Muscle of leg (tissue), 11 donors: ENCODE results near the gene RPTOR. TPM values are rescaled to one million over a fixed set of nuclear protein-coding genes. Genes with fewer than 3 reads are reported as not detected.

Experiments used
- DNase-seq: peaks from one replicate; pipeline ENCODE4 v3.0.0; 2013
- H3K27ac ChIP-seq: one replicate; pipeline ENCODE4 v1.5.1; 2013; ENCODE audit warnings: mild to moderate bottlenecking, low read length, control low read depth
- H3K27me3 ChIP-seq: one replicate; pipeline ENCODE4 v1.6.1; 2013; ENCODE audit warnings: low read length; ENCODE audit not compliant: control insufficient read depth, insufficient read depth
- H3K36me3 ChIP-seq: one replicate; pipeline ENCODE4 v1.6.1; 2013; ENCODE audit warnings: low read length; ENCODE audit not compliant: control insufficient read depth, insufficient read depth
- H3K4me1 ChIP-seq: one replicate; pipeline ENCODE4 v1.6.1; 2013; ENCODE audit warnings: low read length; ENCODE audit not compliant: control insufficient read depth, insufficient read depth
- H3K4me3 ChIP-seq: one replicate; pipeline ENCODE4 v1.5.1; 2013; ENCODE audit warnings: low read length, control low read depth
- H3K9me3 ChIP-seq: replicated peaks from 2 replicates; pipeline ENCODE4 v1.6.1; 2013; ENCODE audit warnings: low read depth, low read length; ENCODE audit not compliant: control insufficient read depth
- whole genome bisulfite sequencing: methylation state at CpG from one replicate; pipeline ENCODE4 v1.1.5; 2013; ENCODE audit warnings: missing lambda C conversion rate; ENCODE audit not compliant: insufficient coverage; 5-methylcytosine and 5-hydroxymethylcytosine counted together
- polyA plus RNA-seq, 8 donors: library from polyadenylated mRNA; unstranded; fragments of 120-200 nt; gene quantifications; one replicate each; pipeline versions ENCODE4 v1.2.1 to v1.2.3, GENCODE V29; 2013; ENCODE audit warnings: inconsistent platforms in 1 of 8, low replicate concordance in 1 of 8; ENCODE audit not compliant: insufficient read length in 8 of 8, insufficient read depth in 1 of 8
- total RNA-seq: library from RNA; stranded (reverse); fragments of 120-200 nt; gene quantifications from one replicate; pipeline ENCODE4 v1.2.4, GENCODE V29; 2013

The RPTOR gene
- total and polyA plus RNA-seq, 9 donors, result 17.3 to 23.7 (median 20.0) TPM

DNA sequence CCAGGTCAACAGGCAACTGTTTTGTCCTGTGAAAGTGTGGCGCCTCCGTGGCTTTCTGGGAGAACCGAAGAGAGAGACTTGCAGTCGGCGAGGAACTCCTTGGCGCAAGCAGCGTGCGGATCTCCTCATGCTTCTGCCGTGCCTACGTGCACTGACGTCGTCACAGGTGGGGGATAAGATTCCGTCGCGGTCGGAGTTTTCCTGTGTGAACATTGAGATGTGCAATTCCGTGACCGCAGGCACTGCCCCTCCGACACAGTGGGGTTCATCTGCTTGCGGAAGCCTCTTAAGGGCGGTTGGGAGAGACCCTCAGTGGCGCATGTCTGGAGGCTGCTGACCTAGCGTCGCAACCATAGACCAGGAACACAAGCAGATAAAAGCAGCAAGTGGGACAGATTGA lies 234.7 kb downstream of the RPTOR start:
- no peak overlapping the region for H3K27ac ChIP-seq
- peaks cover 28% of the 10 kb centered on the region for H3K4me1 ChIP-seq
- H3K9me3 ChIP-seq, result no peaks in the 10 kb centered on the region
- WGBS, result 92% methylated on average over 22 of the region's 24 CpGs
- DNase-seq, result no peak
- H3K27me3 ChIP-seq, result no peaks in the 10 kb centered on the region
- peaks cover 9% of the 10 kb centered on the region for H3K36me3 ChIP-seq
- H3K4me3 ChIP-seq, result no peak overlapping the region

DNA sequence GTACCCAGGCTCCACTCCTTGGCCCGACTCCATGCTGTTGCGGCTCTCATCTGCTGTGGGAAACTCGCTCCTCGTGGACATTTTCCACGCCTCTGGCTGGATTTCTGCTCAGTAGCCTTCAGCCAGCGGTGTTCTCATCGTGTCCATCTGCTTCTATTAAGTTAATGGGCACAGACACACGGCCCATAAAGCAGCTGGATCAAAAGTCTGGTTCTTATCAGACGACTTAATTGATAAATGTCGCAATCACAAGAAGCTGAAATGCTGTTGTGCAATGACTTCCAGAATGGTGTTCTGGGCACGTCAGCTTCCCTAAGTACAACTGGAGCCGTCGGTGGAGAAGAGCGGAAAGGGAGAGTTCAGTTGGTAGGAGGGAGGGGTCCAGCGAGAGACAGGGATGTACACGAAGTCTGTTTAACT lies 235.3 kb downstream of the RPTOR start:
- Histone ChIP-seq H3K9me3 (no peaks in the 10 kb centered on the region), H3K4me3 (no peak overlapping the region), H3K27me3 (no peaks in the 10 kb centered on the region), H3K36me3 (peaks cover 9% of the 10 kb centered on the region), H3K4me1 (peaks cover 22% of the 10 kb centered on the region), H3K27ac (no peak overlapping the region)
- peak; percentile 31 for DNase-seq
- 56% methylated on average over 16 of the region's 16 CpGs for WGBS

DNA sequence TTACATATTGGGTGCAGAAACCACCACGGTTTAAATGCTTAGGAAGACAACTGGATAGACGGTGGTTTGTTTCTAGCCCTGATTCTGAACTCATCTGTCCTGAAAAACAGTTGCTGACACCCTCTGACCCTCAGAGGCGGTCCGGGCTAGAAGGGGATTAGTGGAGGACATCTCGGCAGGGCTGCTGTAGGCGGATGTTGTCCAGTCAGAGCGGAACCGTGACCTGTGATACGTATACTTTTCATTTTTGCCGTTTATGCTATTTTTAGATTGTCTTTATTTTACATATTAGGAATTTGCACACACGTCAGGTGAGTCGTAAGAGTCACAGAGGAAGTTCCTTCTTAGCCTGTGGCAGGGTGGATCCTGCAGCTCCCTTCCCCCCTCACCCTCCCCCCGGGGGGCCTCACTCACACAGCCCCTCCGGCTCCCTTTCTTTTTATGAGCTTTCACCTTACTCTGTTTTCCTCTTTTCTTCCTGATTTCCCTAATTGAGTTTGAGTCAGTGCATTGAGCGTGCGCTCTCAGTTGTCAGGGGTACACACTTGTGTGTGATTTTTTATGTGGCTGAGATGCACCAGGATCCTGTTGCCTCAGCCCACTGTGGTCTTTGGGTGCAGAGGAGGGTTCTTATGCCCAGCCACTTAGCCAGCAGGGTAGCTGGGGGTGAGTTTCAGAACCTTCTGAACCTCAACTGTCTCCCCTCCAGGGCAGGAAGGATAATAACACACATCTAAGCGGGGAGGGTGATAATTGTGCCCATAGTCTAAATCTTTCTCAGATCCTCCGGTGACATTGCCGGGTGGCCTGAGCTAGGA lies 236.0 kb downstream of the RPTOR start:
- H3K9me3 ChIP-seq, result no peaks in the 10 kb centered on the region
- no peak overlapping the region for H3K4me3 ChIP-seq
- H3K27me3 ChIP-seq, result no peaks in the 10 kb centered on the region
- no peak for DNase-seq
- 9% methylated on average over 3 of the region's 19 CpGs for WGBS
- peaks cover 9% of the 10 kb centered on the region for H3K36me3 ChIP-seq
- peaks cover 20% of the 10 kb centered on the region for H3K4me1 ChIP-seq
- no peak overlapping the region for H3K27ac ChIP-seq

GRCh38 chr17:80781211-80781610 lies 236.6 kb downstream of the RPTOR start:
- Histone ChIP-seq H3K9me3 (no peaks in the 10 kb centered on the region), H3K36me3 (peaks cover 9% of the 10 kb centered on the region), H3K27me3 (no peaks in the 10 kb centered on the region), H3K4me3 (no peak overlapping the region), H3K27ac (no peak overlapping the region), H3K4me1 (peaks cover 24% of the 10 kb centered on the region)
- WGBS, result no CpG with 5 or more reads among the region's 13 CpGs
- DNase-seq, result no peak

DNA sequence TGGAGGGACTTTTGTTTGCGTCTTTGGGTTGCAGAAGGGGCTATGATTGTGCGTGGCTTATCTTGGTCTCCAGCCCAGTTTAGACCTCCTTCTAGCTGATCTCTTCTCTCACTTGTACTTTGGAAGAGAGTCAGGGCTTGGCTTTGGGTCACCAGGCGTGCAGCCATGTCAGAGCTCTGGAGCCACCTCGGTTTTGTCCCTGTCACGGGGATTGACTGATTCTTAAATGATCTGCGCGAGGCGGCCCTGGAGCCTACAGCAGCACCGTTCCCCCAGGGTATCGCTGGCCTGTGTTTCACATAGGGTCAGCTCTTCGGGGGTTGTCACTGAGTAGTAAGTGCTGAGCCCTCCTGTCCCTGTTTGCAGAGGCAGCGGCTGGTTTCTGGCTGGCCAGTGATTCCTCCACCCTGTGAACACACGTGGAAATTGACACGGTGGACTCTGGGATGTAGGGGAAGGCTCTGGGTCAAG lies 237.2 kb downstream of the RPTOR start:
- Histone ChIP-seq H3K27ac (no peak overlapping the region), H3K9me3 (no peaks in the 10 kb centered on the region), H3K36me3 (peaks cover 9% of the 10 kb centered on the region), H3K4me3 (no peak overlapping the region), H3K27me3 (no peaks in the 10 kb centered on the region), H3K4me1 (peaks cover 28% of the 10 kb centered on the region)
- 40% methylated on average over 6 of the region's 14 CpGs for WGBS
- DNase-seq, result no peak

DNA sequence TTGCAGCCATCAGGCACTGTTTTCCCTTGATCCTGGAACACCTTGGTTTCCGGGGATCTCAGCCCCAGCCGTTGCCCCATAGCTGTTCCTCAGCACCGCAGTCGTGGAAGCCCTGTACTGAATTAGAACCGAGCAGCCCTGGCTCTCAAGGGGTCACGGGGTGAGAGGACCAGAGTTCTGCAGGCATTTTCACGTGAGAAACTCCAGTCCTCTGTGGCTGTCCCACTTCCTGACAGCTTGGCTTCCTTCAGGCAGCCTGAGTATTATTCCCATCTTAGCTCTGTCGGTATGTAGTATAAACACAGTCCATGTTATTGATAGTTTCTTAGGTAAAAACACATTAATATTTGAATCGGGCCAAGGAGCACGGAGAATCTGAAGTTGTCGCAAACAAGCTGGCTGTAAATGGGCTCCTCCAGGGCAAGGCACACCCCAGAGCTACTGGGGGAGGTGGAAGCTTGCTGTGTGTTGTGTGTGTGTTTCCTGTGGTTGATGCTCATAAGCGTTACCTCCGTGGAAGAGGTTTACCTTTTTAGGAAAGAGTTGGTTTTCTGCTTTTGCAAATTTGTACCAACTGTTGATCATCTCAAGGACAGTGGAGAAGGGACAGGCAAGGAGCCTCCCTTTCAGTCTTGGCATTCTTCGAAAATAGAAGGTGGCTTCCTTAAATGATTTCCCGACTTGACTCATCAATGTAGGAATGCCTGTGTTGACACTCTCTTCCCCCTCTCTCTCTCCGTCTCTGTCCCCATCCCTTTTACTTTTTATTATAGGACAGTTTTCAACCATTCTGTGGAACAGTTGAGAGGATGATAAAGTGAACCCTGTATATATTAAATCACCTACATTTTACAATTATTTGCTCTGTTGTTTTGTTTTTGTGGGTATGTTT lies 238.1 kb downstream of the RPTOR start:
- H3K27ac ChIP-seq, result no peak overlapping the region
- no peak for DNase-seq
- H3K4me1 ChIP-seq, result peaks cover 29% of the 10 kb centered on the region
- WGBS, result 39% methylated on average over 10 of the region's 16 CpGs
- no peak overlapping the region for H3K4me3 ChIP-seq
- H3K36me3 ChIP-seq, result peaks cover 8% of the 10 kb centered on the region
- H3K9me3 ChIP-seq, result no peaks in the 10 kb centered on the region
- H3K27me3 ChIP-seq, result no peaks in the 10 kb centered on the region

GRCh38 chr17:80783486-80783885 lies 238.8 kb downstream of the RPTOR start:
- Histone ChIP-seq H3K4me3 (no peak overlapping the region), H3K9me3 (no peaks in the 10 kb centered on the region), H3K27me3 (no peaks in the 10 kb centered on the region), H3K36me3 (peaks cover 6% of the 10 kb centered on the region), H3K4me1 (peaks cover 29% of the 10 kb centered on the region), H3K27ac (no peak overlapping the region)
- peak; percentile 75 for DNase-seq
- 27% methylated on average over 2 of the region's 8 CpGs for WGBS

DNA sequence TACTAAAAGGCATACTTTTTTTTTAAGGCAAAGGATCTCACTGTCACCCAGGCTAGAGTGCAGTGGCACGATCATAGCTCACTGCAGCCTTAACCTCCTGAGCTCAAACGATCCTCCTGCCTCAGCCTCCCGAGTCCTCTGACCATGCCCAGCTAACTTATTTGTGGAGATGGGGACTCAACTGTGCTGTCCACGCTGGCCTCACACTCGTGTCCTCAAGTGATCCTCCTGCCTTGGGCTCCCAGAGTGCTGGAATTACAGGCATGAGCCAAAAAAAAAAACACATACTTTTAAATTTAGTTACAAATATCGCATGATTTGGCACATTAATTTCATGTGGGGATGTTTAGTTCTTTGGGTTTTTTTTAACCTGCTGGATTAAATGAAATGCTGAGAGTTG lies 239.3 kb downstream of the RPTOR start:
- Histone ChIP-seq H3K27ac (no peak overlapping the region), H3K4me3 (no peak overlapping the region), H3K4me1 (peaks cover 29% of the 10 kb centered on the region), H3K36me3 (peaks cover 3% of the 10 kb centered on the region), H3K27me3 (no peaks in the 10 kb centered on the region), H3K9me3 (no peaks in the 10 kb centered on the region)
- 76% methylated on average over 4 of the region's 6 CpGs for whole genome bisulfite sequencing
- no peak for DNase-seq

GRCh38 chr17:80785477-80786178 lies 241.0 kb downstream of the RPTOR start:
- Histone ChIP-seq H3K4me3 (no peak overlapping the region), H3K27me3 (no peaks in the 10 kb centered on the region), H3K9me3 (no peaks in the 10 kb centered on the region), H3K4me1 (peaks cover 38% of the 10 kb centered on the region), H3K27ac (peak overlapping the region; percentile 74), H3K36me3 (no peaks in the 10 kb centered on the region)
- no peak for DNase-seq
- WGBS, result 85% methylated on average over 13 of the region's 19 CpGs
